Measurements from ENCODE around the gene LRP1.

DNA sequence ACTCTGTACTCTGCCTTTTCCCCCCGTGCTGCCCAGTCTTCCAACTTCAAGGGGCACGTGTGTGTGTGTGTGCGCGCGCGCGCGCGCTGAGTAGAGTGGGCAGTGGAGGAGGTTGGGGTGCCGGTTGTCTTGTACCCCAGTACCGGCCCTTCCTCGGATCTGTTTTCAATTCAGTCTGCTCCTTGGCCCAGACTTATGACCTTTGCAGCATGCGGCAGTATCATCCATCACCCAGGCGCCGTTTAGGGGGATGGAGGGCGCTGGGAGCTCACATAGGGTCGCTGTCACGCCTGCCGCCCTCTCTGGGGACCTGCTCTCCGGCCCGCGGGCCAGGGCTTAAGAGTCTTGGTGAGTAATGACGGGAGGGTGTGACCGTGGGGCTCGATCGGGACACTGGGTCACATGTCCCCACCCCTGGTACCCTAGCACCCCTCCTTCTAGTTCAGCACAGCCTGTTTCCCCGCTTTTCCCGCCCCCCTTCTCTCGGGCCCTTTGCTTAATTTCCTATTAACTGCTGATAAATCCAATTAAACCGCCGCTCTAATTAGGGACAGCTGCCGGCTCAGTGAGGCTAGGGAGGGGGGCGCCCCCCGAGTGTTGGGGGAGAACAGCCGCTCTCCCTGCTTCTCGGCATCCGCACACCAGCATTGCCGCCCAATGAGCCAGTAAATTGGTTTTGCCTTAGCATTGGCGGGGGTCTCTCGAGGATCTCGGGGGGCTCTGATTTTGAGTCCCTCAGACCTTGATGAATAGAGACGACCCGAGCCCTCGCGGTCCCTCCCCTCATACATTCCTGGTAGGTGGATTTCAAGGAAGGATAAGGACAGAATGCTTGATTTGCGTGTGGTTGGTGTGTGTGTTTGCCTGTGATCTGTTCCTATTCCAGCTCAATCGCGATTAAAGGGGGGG is 113.4 kb downstream of the LRP1 start:
- TF ChIP-seq, protein P1, sequence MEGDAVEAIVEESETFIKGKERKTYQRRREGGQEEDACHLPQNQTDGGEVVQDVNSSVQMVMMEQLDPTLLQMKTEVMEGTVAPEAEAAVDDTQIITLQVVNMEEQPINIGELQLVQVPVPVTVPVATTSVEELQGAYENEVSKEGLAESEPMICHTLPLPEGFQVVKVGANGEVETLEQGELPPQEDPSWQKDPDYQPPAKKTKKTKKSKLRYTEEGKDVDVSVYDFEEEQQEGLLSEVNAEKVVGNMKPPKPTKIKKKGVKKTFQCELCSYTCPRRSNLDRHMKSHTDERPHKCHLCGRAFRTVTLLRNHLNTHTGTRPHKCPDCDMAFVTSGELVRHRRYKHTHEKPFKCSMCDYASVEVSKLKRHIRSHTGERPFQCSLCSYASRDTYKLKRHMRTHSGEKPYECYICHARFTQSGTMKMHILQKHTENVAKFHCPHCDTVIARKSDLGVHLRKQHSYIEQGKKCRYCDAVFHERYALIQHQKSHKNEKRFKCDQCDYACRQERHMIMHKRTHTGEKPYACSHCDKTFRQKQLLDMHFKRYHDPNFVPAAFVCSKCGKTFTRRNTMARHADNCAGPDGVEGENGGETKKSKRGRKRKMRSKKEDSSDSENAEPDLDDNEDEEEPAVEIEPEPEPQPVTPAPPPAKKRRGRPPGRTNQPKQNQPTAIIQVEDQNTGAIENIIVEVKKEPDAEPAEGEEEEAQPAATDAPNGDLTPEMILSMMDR (IDR thresholded peaks at IDR 0.05): no peak
- TF ChIP-seq POLR2AphosphoS5 (IDR thresholded peaks at IDR 0.05; ENCODE audit: insufficient read depth in 1 of 2, low read depth in 1 of 2) (no peak), POLR2A (IDR thresholded peaks at IDR 0.05) (no peak)

Measured in vagina (tissue), 2 donors.